HG02759 (cell line): ENCODE results near the gene FNDC3B.

Experiments used
- ATAC-seq: cut with Tn5 transposase; IDR thresholded peaks from one replicate; pipeline ENCODE4 v1.9.1; 2021; ENCODE audit warnings: mild to moderate bottlenecking, moderate library complexity; ENCODE audit not compliant: unreplicated experiment

FNDC3B gene

GRCh38 chr3:172147113-172147818, 107.9 kb downstream of the FNDC3B start:
- no peak for ATAC-seq

- no peak for ATAC-seq
Observed at GRCh38 chr3:172148241-172148640, 108.9 kb downstream of the FNDC3B start.

- no peak for ATAC-seq
Observed at GRCh38 chr3:172148702-172149565, 109.6 kb downstream of the FNDC3B start.

- no peak for ATAC-seq
Observed at GRCh38 chr3:172150268-172150667, 110.9 kb downstream of the FNDC3B start.

GRCh38 chr3:172150913-172151650, 111.7 kb downstream of the FNDC3B start:
- no peak for ATAC-seq

- ATAC-seq, result no peak
Observed at GRCh38 chr3:172151651-172152649, 112.6 kb downstream of the FNDC3B start.

GRCh38 chr3:172152874-172153273, 113.5 kb downstream of the FNDC3B start:
- ATAC-seq, result no peak

GRCh38 chr3:172153335-172153861, 114.0 kb downstream of the FNDC3B start:
- peak; percentile 77 for ATAC-seq

GRCh38 chr3:172154768-172155664, 115.6 kb downstream of the FNDC3B start:
- ATAC-seq, result peak; percentile 49

- ATAC-seq, result no peak
Observed at GRCh38 chr3:172155897-172156585, 116.7 kb downstream of the FNDC3B start.

GRCh38 chr3:172156586-172156955, 117.2 kb downstream of the FNDC3B start:
- ATAC-seq, result no peak

- no peak for ATAC-seq
Observed at GRCh38 chr3:172157564-172158258, 118.3 kb downstream of the FNDC3B start.

- ATAC-seq, result no peak
Observed at GRCh38 chr3:172158741-172159140, 119.4 kb downstream of the FNDC3B start.

- no peak for ATAC-seq
Observed at GRCh38 chr3:172159376-172159775, 120.0 kb downstream of the FNDC3B start.

GRCh38 chr3:172159962-172160538, 120.7 kb downstream of the FNDC3B start:
- no peak for ATAC-seq

- no peak for ATAC-seq
Observed at GRCh38 chr3:172161133-172161789, 121.9 kb downstream of the FNDC3B start.

GRCh38 chr3:172161959-172162358, 122.6 kb downstream of the FNDC3B start:
- no peak for ATAC-seq
